ENCODE results near the gene PDAP1. TPM values are rescaled to one million over a fixed set of nuclear protein-coding genes. Genes with fewer than 3 reads are reported as not detected.

Gene PDAP1
- total and polyA plus RNA-seq, 2 of the 13 experiments (the other 11 are each of a cell fraction or from before 2014, with no cell fraction given), result 13.0 to 100 TPM

DNA sequence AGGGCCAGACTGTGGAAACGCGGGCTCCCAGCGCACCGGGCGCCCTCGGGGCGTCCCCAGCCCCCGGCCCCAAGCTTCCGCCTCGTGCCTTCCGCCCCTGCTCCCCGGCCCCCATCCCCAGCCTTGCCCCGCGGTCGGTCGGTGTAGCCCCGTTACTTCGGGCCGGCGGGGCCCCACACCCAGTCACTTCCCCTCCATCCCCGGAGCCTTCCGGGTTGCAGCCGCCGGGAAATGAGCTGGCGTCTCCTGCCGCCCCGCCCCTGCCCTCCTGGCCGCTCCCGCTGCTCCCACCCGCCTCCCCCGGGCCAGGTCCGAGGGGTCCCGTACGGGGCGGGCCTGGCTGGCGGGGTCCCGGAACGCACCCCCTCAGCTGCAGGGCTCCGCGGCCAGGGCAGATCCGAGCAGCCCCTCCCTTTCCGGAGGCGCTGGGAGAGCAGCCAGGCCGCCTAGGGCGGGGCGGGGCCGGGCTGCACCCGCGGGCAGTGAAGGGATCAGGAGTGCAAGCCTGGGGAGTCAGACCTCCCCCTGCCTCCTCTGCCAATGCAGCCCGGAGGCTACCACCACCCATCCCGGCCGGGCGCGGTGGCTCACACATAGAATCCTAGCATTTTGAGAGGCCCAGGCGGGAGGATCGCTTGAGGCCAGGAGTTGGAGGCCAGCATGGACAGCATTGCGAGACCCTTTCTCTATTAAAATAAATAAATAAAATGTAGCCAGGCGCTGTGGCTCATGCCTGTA lies 33.2 kb downstream of the PDAP1 start (continued):
- TF ChIP-seq, protein P1, sequence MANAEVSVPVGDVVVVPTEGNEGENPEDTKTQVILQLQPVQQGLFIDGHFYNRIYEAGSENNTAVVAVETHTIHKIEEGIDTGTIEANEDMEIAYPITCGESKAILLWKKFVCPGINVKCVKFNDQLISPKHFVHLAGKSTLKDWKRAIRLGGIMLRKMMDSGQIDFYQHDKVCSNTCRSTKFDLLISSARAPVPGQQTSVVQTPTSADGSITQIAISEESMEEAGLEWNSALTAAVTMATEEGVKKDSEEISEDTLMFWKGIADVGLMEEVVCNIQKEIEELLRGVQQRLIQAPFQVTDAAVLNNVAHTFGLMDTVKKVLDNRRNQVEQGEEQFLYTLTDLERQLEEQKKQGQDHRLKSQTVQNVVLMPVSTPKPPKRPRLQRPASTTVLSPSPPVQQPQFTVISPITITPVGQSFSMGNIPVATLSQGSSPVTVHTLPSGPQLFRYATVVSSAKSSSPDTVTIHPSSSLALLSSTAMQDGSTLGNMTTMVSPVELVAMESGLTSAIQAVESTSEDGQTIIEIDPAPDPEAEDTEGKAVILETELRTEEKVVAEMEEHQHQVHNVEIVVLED (CRISPR knock-in tag; IDR thresholded peaks at IDR 0.05; ENCODE audit: borderline replicate concordance), result no peak
- TF ChIP-seq, protein P2, sequence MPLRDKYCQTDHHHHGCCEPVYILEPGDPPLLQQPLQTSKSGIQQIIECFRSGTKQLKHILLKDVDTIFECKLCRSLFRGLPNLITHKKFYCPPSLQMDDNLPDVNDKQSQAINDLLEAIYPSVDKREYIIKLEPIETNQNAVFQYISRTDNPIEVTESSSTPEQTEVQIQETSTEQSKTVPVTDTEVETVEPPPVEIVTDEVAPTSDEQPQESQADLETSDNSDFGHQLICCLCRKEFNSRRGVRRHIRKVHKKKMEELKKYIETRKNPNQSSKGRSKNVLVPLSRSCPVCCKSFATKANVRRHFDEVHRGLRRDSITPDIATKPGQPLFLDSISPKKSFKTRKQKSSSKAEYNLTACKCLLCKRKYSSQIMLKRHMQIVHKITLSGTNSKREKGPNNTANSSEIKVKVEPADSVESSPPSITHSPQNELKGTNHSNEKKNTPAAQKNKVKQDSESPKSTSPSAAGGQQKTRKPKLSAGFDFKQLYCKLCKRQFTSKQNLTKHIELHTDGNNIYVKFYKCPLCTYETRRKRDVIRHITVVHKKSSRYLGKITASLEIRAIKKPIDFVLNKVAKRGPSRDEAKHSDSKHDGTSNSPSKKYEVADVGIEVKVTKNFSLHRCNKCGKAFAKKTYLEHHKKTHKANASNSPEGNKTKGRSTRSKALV (CRISPR knock-in tag; IDR thresholded peaks at IDR 0.05), result no peak
- TF ChIP-seq SP4 (CRISPR knock-in tag; IDR thresholded peaks at IDR 0.05) (peak; percentile 30; the same call in 1 of the 2 replicates), PAF1 (CRISPR knock-in tag; IDR thresholded peaks at IDR 0.05) (no peak), MAF1 (CRISPR knock-in tag; IDR thresholded peaks at IDR 0.05; ENCODE audit: borderline replicate concordance) (no peak), PPARG (CRISPR knock-in tag; conservative IDR thresholded peaks at IDR 0.05) (peak; percentile 19; the same call in 1 of the 2 replicates), MTA1 (CRISPR knock-in tag; IDR thresholded peaks at IDR 0.05; ENCODE audit: borderline replicate concordance) (no peak), PITX1 (CRISPR knock-in tag; IDR thresholded peaks at IDR 0.05) (0 out of 2 replicates have a peak, but pooled peaks have one; percentile 18), POLR2A (IDR thresholded peaks at IDR 0.05; ENCODE audit: insufficient read depth in 1 of 2, low read depth in 2 of 2, low read length in 2 of 2) (peak; percentile 25 to 33; a peak in 1 of 4 replicates), ATF7 (IDR thresholded peaks at IDR 0.05) (no peak), ATF7 (CRISPR knock-in tag; IDR thresholded peaks at IDR 0.05) (no peak), ARHGAP35 (CRISPR knock-in tag; IDR thresholded peaks at IDR 0.05; ENCODE audit: borderline replicate concordance) (no peak), TARDBP (CRISPR knock-in tag; IDR thresholded peaks at IDR 0.05) (peak; percentile 56; the same call in 1 of the 2 replicates), SAFB2 (CRISPR knock-in tag; IDR thresholded peaks at IDR 0.05; ENCODE audit: borderline replicate concordance, low read depth) (0 out of 2 replicates have a peak, but pooled peaks have one; percentile 26), HNF4A (CRISPR knock-in tag; IDR thresholded peaks at IDR 0.05) (peak; percentile 57), AKAP8 (CRISPR knock-in tag; IDR thresholded peaks at IDR 0.05) (0 out of 2 replicates have a peak, but pooled peaks have one; percentile 23), HOXA5 (CRISPR knock-in tag; IDR thresholded peaks at IDR 0.05) (no peak), MED1 (CRISPR knock-in tag; IDR thresholded peaks at IDR 0.05) (peak; percentile 60)
- TF ChIP-seq, protein P3, sequence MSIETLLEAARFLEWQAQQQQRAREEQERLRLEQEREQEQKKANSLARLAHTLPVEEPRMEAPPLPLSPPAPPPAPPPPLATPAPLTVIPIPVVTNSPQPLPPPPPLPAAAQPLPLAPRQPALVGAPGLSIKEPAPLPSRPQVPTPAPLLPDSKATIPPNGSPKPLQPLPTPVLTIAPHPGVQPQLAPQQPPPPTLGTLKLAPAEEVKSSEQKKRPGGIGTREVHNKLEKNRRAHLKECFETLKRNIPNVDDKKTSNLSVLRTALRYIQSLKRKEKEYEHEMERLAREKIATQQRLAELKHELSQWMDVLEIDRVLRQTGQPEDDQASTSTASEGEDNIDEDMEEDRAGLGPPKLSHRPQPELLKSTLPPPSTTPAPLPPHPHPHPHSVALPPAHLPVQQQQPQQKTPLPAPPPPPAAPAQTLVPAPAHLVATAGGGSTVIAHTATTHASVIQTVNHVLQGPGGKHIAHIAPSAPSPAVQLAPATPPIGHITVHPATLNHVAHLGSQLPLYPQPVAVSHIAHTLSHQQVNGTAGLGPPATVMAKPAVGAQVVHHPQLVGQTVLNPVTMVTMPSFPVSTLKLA (IDR thresholded peaks at IDR 0.05), result no peak
- TF ChIP-seq, protein P4, sequence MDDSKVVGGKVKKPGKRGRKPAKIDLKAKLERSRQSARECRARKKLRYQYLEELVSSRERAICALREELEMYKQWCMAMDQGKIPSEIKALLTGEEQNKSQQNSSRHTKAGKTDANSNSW (CRISPR knock-in tag; IDR thresholded peaks at IDR 0.05; ENCODE audit: borderline replicate concordance), result no peak
- TF ChIP-seq, protein P5, sequence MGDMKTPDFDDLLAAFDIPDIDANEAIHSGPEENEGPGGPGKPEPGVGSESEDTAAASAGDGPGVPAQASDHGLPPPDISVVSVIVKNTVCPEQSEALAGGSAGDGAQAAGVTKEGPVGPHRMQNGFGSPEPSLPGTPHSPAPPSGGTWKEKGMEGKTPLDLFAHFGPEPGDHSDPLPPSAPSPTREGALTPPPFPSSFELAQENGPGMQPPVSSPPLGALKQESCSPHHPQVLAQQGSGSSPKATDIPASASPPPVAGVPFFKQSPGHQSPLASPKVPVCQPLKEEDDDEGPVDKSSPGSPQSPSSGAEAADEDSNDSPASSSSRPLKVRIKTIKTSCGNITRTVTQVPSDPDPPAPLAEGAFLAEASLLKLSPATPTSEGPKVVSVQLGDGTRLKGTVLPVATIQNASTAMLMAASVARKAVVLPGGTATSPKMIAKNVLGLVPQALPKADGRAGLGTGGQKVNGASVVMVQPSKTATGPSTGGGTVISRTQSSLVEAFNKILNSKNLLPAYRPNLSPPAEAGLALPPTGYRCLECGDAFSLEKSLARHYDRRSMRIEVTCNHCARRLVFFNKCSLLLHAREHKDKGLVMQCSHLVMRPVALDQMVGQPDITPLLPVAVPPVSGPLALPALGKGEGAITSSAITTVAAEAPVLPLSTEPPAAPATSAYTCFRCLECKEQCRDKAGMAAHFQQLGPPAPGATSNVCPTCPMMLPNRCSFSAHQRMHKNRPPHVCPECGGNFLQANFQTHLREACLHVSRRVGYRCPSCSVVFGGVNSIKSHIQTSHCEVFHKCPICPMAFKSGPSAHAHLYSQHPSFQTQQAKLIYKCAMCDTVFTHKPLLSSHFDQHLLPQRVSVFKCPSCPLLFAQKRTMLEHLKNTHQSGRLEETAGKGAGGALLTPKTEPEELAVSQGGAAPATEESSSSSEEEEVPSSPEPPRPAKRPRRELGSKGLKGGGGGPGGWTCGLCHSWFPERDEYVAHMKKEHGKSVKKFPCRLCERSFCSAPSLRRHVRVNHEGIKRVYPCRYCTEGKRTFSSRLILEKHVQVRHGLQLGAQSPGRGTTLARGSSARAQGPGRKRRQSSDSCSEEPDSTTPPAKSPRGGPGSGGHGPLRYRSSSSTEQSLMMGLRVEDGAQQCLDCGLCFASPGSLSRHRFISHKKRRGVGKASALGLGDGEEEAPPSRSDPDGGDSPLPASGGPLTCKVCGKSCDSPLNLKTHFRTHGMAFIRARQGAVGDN (CRISPR knock-in tag; IDR thresholded peaks at IDR 0.05), result peak; percentile 65
